Stimulated activated naive CD4-positive, alpha-beta T cell treated with Interleukin-2 at 50 U/mL for 16 hours (primary cell): ENCODE measurements around the gene PSMG1.
"Not testable (repeated sequence)": the region's sequence is repeated elsewhere in the genome, so short reads cannot be mapped to it uniquely, and the experiment has no call there.

Source experiments
- DNase-seq: peaks from one replicate; lab custom pipeline; 2025; lab: John Stamatoyannopoulos, UW

PSMG1 gene, protein sequence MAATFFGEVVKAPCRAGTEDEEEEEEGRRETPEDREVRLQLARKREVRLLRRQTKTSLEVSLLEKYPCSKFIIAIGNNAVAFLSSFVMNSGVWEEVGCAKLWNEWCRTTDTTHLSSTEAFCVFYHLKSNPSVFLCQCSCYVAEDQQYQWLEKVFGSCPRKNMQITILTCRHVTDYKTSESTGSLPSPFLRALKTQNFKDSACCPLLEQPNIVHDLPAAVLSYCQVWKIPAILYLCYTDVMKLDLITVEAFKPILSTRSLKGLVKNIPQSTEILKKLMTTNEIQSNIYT

DNA sequence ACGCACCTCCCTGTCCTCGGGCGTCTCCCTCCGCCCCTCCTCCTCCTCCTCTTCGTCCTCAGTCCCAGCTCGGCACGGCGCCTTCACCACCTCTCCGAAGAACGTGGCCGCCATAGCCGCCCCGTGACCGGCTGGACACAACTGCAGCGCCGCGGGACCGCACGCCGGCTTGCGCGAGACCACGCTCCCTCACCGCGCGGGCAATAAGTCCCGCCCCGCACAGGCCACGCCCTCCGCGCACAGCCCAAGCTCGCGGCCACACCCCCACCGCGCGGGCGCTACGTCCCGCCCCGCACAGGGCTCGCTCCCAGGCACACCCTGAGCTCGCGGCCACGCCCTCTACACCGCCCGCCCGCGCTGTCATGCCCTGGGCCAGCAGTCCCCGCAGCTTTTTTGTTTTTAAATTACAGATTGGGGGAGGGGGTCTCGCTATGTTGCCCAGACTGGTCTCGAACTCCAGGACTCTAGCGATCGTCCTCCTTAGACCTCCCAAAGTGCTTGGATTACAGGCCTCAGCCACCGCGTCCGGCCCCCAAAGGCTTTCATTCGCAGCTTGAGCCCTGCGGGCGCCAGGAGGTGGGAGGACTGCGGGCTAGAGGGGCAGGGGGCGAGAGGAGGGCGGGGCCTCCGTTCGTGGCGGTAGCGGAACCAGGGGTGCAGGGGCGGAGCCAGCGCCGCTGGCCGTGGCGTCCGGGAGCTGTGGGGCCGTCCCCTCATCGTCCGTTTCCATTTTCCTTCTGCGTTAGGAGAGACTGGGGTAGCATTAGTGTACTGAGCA is at the start of gene PSMG1:
TSS of gene PSMG1 (minus strand) at position 180 of the 778 bp plus-strand sequence. CDS start at position 114, 66 bp downstream.
- DNase-seq: peak; percentile 94

DNA sequence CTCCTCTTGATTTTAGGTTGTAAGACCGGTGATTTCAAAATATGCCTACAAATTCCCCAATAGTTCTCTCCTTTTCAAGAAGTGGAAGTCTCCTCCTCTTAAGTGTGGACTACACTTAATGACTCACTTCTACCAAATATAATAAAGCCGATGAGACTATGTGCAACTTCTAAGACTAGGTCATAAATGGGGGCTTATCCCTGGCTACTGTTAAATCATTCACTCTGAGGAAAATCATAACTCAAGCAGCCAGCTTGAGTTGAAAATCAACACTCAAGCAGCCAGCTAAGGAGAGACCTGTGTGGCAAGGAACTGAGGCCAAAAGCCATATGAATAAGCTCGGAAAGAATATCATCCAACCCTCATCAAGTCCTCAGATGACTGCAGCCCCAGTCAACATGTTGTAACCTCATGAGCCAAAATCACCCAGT is 49.6 kb upstream of the PSMG1 start:
- no peak for DNase-seq

DNA sequence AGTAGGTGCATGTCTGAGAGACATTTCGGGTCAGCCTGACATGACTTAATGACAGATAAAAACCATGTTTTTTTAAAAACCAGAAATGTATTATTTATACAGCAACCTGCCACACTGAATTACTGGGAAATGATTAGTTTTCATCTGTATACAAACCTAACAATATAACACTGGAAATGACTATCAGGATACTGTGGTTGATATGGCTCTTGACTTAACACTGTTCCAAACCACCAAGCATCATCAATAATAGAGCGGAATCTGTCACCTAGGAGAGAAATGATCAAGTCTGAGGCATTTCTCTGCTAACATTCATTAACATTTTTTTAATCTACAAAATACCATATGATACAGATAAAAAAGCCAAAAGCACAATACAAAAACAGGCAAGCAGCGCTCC is 41.7 kb upstream of the PSMG1 start:
- no peak for DNase-seq

DNA sequence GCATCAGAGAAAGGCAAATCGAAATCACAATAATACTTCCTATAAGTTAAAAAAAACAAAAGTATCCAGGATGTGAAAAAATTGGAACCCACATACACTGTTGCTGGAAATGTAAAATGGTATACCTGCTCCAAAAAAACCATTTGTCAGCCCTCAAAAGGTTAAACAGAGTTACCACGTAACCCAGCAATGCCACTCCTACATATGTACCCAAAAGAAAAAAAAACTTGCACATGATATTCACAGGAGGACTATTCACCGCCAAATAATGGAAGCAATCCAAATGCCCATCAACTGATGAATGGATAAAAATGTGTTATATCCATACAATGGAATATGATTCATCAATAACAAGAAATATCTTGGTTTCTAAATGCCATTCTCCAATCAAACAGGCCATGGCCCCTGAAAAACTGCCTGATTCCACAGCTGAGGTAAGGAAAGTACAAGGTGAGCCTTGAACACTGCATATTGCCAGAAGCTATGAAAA is 38.8 kb upstream of the PSMG1 start:
- DNase-seq: no peak

DNA sequence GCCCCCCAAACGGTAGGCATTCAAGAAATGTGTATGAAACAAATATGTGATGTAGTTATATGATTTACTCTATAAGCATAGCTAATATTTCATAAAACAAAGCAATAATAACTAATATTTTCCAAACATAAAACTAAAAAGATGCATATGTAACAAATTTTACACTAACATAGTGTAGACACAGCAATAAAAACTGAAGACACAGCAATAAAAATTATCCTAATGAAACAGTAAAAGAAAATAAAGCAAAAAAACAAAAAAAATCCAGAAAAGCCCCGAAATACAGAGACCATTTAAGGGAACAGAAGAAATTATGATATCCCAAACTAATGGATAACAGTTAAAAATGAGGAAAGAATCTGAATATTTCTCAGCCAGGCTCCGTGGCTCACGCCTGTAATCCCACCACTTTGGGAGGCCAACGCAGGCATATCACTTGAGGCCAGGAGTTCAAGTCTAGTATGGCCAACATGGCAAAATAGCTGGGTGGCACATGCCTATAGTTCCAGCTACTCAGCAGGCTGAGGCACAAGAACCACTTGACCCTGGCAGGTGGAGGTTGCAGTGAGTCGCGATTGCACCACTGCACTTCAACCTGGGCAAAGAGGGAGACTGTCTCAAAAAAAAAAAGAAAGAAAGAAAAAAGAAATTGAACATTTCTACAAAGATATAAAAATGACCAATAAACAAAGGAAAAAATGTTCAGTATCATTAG is 38.2 kb upstream of the PSMG1 start:
- DNase-seq: no peak

DNA sequence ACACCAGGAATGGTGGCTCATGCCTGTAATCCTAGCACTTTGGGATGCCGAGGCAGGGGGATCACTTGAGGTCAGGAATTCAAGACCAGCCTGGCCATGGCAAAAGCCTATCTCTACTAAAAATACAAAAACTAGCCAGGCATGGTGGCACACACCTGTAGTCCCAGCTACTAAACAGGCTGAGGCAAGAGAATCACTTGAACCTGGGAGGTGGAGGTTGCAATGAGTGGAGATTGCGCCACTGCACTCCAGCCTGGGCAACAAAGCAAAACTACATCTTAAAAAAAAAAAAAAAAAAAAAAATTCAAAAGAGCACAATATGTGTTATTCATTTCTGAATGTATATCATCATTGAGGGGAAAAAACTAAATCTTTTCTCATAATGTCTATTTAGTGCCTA is 37.6 kb upstream of the PSMG1 start:
- not testable (repeated sequence) for DNase-seq

DNA sequence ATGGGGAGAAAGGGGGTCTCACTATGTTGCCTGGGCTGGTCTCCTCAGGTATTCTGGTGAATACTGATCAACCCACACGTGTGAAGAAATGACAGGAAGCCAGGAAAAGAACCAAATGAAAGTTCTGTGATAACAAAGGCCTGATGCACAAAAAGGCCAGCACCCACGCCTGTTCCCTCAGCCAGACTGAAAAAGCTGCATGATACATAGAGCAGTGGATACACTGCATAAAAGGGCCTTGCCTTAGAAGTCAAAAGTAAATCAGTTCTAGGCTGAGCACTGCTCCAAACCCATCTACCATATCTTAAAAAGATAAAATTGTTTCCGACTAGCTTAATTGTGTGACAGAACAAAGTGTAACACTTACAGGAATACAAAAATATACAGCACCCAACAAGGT is 36.9 kb upstream of the PSMG1 start:
- DNase-seq: no peak

DNA sequence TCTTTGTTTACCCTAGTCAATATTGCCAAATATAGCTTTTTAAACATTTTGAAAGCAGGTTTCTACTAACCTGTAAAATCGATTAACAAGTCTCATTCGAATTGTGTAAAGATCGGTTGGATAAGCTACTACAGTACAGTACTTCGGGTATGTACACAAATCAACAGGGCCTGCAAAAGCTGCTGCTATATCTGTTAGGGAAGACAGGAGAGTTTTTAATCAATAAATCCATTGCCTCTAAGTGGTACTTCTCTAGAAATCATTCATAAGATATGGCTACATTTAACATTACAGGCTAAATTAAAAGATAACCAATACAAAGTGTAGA is 34.8 kb upstream of the PSMG1 start:
- DNase-seq: no peak

DNA sequence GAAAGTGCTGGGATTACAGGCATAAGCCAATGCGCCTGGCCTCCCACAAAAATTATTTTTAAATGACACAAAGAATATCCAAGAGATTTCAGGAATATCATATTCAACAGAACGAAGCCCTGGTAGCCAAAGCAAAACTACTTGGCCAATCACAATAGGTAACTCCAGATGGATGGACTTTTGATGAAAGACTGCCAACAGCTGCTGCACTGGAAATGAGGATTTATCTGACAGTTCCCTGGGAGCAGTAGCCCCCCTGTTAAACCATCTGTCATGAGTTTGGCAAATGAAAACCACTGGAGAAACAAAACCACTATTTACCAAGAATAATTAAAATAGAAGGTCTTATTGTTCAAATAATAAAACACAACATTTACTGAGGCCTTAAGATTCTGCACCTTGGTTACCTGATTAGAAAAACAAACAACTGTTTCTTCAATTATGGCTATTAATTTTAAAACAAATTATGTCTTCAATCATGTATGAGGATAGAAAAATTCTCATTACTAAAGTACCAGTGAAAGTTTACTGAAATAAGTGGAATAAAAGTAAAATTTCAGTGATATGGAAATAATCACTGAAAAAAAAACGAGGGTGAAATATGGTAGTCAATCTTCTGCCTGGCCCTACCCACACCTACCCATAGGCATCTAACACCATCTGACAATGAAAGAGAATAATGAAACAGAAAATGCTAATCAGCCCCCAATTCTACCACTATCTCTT is 34.3 kb upstream of the PSMG1 start:
- DNase-seq: no peak

DNA sequence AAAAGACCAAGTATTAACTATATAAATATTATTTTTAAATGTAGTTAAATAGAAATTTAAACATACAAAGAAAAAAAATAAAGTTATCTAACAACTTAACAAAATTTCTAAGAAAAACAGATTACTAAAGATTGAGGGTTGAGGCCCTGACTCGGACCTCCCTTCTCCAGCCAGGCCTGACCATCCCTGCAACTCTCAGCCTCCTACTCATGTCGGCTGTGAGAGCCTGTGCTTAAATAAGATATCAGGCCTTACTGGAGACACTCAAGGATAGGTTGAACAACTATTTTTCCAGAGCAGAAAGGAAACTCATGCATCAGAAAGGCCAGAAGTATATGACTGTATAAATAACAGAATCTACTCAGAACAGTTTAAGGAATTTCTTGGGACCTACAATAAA is 33.0 kb upstream of the PSMG1 start:
- no peak for DNase-seq

DNA sequence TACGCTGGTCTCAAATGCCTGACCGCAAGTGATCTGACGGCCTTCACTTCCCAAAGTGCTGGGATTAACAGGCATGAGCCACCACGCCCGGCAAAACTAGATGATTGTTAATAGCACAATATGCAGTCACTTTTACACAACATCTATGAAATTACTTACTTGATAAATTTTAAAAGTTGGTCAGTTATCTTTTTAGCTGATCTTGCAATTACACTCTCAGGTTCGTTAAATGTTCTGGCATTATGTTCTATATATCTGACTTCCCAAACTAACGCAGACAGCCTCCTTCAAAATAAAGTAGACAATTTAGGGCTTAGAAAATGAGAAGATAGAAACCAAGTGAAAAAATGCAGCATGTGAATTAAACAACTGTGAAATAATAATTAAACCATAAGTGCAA is 31.8 kb upstream of the PSMG1 start:
- DNase-seq: no peak

DNA sequence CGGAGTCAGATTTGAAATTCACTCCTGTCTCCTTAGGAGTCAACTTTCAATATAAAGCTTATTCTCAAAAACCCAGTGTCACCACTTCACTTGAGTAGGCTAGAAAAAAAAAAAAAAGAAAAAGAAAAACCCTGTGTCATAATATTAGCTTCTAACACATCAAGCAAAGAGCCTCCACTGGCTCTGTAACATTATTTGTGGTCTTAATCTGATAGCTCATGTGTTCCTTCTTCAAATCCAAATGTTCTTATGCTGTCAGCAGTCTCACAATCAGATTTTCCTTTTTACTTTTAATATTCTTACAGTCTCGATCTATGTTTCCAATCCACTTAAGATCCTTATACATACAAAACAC is 26.1 kb upstream of the PSMG1 start:
- no peak for DNase-seq

DNA sequence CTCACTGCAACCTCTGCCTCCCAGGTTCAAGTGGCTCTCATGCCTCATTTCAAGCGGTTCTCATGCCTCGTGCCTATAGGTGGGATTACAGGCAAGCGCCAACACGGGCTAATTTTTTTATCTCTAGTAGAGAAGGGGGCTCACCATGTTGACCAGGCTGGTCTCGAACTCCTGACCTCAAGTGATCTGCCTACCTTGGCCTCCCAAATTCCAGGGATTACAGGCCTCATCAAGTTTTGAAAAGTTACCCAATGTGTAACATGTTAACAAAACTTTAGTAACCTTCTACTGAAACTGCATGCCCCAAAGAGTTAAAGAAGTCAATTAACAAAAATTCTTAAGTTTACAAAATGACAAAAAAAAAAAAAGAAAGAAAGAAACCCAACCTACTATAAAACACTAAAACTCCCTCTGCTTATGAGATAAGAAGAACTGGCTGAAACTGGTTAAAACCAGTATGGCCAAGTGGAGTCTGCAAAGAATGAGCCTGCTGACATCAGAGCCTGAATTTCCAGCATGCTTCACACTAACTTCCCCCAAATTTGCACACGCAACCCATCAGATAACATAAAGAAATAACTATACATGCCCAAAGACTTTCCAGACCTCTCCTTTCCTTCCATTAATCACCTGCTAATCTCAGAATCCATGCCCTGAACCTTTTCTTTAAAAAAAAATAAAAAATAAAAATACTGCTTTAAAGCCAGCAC is 25.5 kb upstream of the PSMG1 start:
- no peak for DNase-seq

DNA sequence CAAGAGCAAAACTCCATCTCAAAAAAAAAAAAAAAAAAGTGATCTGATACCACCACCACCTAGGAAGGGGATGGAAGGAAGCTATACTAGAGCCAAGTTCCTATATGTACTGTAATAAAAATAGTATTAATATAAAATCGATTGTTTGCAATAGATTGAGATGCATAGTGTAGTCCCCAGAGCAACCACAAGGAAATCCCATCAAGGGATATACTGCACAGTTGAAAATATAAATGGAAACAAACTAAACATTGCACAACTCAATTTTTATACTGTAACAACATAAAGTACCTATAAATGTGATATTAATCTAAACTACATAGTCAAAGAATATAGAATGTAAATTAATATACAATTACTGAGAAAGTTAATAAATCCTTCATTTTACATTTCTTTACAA is 20.9 kb upstream of the PSMG1 start:
- no peak for DNase-seq

DNA sequence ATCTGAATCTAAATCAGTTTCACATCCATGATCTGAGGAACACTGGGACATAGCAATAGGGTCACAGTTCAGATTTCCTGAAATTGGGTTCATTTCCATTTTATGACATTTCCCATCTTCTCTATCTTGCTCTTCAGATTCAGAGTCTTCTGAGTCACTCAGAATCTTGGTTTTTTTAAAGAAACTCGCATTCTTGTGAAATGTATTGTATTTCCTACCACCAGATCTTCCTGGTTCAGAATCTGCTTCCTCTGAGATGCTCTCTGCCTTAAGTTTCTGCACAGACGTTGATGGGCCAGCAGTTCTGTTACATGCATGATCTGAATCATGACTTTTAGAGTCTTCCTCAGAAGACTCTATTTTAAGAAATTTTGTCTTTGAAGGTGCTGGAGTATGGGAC is 15.5 kb upstream of the PSMG1 start:
- no peak for DNase-seq

DNA sequence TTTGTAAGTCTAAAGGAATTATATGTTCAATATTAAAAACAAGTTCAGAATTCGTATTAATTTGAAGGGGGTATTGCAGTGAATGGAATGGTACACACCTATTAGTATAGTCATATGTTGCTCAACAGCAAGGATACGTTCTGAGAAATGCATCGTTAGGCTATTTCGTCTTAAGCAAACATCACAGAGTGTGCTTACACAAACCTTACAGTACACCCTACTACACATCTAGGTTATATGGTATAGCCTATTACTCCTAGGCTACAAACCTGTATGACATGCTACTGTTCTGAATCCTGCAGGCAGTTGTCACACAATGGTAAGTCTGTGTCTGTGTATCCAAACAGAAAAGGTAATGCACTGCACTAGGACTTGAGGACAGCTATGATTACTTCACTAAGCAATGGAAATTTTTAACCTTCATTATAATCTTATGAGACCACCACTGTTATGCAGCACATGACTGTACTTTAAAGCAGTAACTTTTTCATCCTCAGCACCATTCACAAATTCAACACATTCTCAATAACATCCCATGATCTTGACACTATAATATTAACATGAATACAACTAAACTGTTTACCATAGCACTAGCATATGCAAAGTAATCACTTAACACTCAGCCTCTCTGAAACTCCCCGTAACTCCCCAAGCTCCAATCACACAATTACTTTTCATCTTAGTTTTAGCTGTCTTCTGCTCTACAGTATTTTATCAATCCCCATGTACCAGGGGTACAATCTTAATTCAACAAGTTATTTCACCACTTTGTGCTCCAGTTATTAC is 14.4 kb upstream of the PSMG1 start:
- DNase-seq: no peak

DNA sequence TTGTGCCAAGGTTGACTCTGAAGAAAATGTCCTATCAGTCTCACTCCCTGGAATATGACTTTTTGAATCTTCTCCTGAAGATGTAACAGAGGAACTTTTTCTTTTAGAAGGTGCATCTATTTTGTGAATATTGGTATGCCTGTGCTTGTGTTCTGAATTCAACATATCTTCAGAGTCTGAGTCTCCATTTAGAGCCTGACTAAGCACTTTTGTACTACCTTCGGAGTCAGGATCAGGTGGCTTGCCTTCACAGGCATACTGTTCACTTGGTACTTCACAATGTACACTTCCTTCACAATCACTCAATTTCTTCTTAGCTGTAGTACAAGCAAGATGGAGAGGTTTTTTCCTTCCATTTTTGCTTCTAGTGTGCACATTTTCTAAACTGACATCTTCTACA is 13.6 kb upstream of the PSMG1 start:
- no peak for DNase-seq

DNA sequence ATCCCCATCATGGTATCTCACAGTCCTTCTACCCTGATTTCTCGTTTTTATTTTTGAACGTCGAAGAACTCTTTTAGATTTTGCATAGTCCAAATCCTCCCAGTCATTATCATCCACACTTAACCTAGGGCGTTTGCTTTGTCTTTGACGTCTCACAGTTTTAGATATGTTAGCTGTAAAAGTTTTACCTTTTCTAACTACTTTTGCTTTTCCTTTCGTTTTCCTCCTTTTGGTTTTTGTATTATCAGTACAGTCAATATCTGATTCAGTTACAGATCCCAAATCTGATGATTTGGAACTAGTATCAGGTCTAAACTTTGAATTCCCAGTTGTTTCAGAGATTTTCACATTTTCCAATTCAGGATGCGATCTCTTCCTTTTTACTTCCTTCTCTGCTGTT is 13.1 kb upstream of the PSMG1 start:
- no peak for DNase-seq

DNA sequence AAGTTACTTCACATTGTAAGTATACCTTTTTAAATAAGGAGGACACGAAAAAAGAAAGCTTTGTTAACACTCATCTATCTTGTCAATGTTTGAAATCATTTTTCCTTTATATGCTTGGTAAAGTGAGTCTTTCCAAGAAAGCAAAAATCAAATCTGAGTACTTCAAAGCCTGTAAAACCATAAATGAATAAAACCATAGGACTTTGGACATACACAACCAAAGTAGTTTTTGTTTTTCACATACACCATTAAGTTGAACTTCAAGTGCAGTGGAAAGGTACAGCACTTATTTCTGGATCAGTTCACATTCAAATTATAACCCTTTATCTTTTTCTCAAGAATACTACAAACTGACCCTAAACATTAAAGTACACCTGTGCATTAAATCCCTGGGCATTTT is 10.1 kb upstream of the PSMG1 start:
- DNase-seq: no peak

DNA sequence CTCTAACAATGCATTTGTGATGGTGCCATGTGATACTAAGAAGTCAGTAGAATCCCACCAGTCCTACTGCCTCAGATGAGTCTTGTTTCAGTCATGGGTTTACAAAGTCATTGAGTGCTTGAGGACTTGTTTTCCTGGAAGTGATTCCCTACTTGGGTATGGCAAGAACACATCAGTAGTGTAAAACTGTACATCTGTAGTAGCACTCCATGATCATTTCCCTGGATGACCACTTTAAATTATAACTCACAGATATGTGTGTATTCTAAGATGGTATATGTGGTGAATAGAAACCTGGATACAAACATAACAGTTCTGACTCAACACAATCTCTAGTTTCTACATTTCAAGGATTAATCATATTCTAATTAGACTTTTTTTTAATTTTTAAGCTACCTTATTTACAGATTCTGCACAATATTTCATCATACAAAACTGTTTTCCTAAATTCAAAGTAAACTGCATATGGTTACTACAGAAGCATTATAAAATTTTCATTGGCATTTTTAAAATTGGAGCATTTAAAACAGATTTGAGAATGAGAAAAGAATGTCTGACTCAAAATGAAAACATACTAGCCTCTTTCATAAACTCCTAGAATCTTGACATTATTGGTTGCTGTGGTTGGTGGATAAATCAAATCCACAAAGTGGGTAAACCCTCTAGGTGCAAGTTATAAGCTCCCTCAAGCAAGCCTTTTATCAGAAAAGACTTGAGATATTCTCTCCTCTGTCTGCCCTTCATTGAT is 6.8 kb upstream of the PSMG1 start:
- no peak for DNase-seq
